Astrocyte (in vitro differentiated cells and primary cell): ENCODE measurements around the gene GDF10. TPM values are rescaled to one million over a fixed set of nuclear protein-coding genes. Genes with fewer than 3 reads are reported as not detected.

ENCODE experiments used
- DNase-seq: peaks from one replicate; pipeline ENCODE4 v3.0.0-alpha.2; 2010; ENCODE audit warnings: low read depth
- FAIRE-seq: peaks from 2 replicates; lab custom pipeline; 2011; peaks lifted over from hg19 to GRCh38; lab: Jason Lieb, UNC
- H2AFZ ChIP-seq: 2 replicates; pipeline ENCODE4 v1.6.0; 2012; ENCODE audit warnings: low read depth, low read length, inconsistent platforms
- H3K27ac ChIP-seq: 2 replicates; pipeline ENCODE4 v1.5.1; 2011; ENCODE audit warnings: low read depth, low read length, inconsistent platforms
- H3K27me3 ChIP-seq: 2 replicates; pipeline ENCODE4 v1.6.0; 2011; ENCODE audit warnings: low read length, inconsistent platforms; ENCODE audit not compliant: insufficient read depth
- H3K36me3 ChIP-seq: 2 replicates; pipeline ENCODE4 v1.5.1; 2011; ENCODE audit warnings: low read length, inconsistent platforms; ENCODE audit not compliant: insufficient read depth
- H3K4me1 ChIP-seq: 2 replicates; pipeline ENCODE4 v1.5.1; 2011; ENCODE audit warnings: low read length, inconsistent platforms; ENCODE audit not compliant: insufficient read depth
- H3K4me2 ChIP-seq: 2 replicates; pipeline ENCODE4 v1.6.0; 2012; ENCODE audit warnings: low read length, inconsistent platforms
- H3K4me3 ChIP-seq: 2 replicates; pipeline ENCODE4 v1.5.1; 2011; ENCODE audit warnings: low read depth, mild to moderate bottlenecking, low read length, inconsistent platforms; ENCODE audit not compliant: insufficient read depth
- H3K79me2 ChIP-seq: 2 replicates; pipeline ENCODE4 v1.6.0; 2012; ENCODE audit warnings: mild to moderate bottlenecking, low read length, inconsistent platforms; ENCODE audit not compliant: insufficient read depth
- H3K9ac ChIP-seq: 2 replicates; pipeline ENCODE4 v1.6.0; 2012; ENCODE audit warnings: mild to moderate bottlenecking, low read length, inconsistent platforms
- H3K9me3 ChIP-seq: 2 replicates; pipeline ENCODE4 v1.5.1; 2012; ENCODE audit warnings: low read depth, mild to moderate bottlenecking, low read length, inconsistent platforms; ENCODE audit not compliant: insufficient read depth
- H4K20me1 ChIP-seq: 2 replicates; pipeline ENCODE4 v1.6.0; 2012; ENCODE audit warnings: low read length, inconsistent platforms; ENCODE audit not compliant: insufficient read depth
- H3K27ac Mint-ChIP-seq: one replicate; pipeline ENCODE4 v1.8.0; 2021; ENCODE audit warnings: mild to moderate bottlenecking, mixed read lengths; ENCODE audit not compliant: unreplicated experiment
- H3K27me3 Mint-ChIP-seq: one replicate; pipeline ENCODE4 v1.8.0; 2021; ENCODE audit warnings: low read depth, mixed read lengths; ENCODE audit not compliant: unreplicated experiment
- H3K36me3 Mint-ChIP-seq: one replicate; pipeline ENCODE4 v1.8.0; 2021; ENCODE audit warnings: low read depth, mixed read lengths; ENCODE audit not compliant: unreplicated experiment
- H3K4me1 Mint-ChIP-seq: one replicate; pipeline ENCODE4 v1.8.0; 2021; ENCODE audit warnings: low read depth, mixed read lengths; ENCODE audit not compliant: unreplicated experiment
- H3K4me3 Mint-ChIP-seq: one replicate; pipeline ENCODE4 v1.8.0; 2021; ENCODE audit warnings: mild to moderate bottlenecking, moderate library complexity, mixed read lengths; ENCODE audit not compliant: unreplicated experiment
- H3K9me3 Mint-ChIP-seq: one replicate; pipeline ENCODE4 v1.8.0; 2021; ENCODE audit warnings: mild to moderate bottlenecking, mixed read lengths; ENCODE audit not compliant: unreplicated experiment
- CTCF ChIP-seq: IDR thresholded peaks from 2 replicates; pipeline ENCODE4 v1.5.1; 2011; ENCODE audit warnings: low read depth, mild to moderate bottlenecking, inconsistent platforms, low read length, moderate library complexity; ENCODE audit not compliant: insufficient read depth
- EZH2 ChIP-seq: IDR thresholded peaks from 2 replicates; pipeline ENCODE4 v1.6.1; 2012; ENCODE audit warnings: mild to moderate bottlenecking, low read length, inconsistent platforms; ENCODE audit not compliant: insufficient read depth
- total RNA-seq: library from RNA; stranded (reverse); gene quantifications from 2 replicates; pipeline ENCODE4 v1.2.1, GENCODE V29; 2021

GDF10 gene
- total RNA-seq, 1 donor from 2014 or later: 2.2 TPM

DNA sequence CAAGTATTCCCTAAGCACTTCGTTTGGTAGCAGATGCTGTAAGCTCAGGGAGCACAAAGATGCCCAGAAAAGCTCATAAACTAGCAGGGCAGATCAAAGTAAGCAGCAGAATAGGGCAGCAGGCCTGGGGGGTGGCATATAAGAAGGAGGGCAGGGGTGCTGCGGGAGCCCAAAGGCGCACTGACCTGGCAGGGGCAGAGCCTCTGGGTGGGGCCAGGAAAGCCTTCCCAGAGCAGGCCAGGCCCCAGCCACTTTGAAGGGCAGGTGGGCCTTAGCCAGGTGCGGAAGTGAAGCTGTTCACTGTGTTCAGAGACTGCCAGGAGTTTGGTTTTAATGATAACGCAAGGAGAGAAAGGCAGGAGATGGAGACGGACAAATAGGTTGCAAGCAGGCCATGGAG, 3.9 kb downstream of the GDF10 start:
- no peak for FAIRE-seq
- H3K27me3 Mint-ChIP-seq: peaks cover 79% of the 10 kb centered on the region
- H3K27me3 ChIP-seq: peaks cover 32% of the 10 kb centered on the region

GRCh38 chr10:47305566-47305965, 5.6 kb downstream of the GDF10 start:
- Histone ChIP-seq H2AFZ (no peak overlapping the region), H3K36me3 (no peaks in the 10 kb centered on the region), H3K4me1 (no peaks in the 10 kb centered on the region), H3K27ac (no peak overlapping the region), H3K4me3 (no peak overlapping the region), H3K4me2 (no peak overlapping the region), H3K27me3 (peaks cover 24% of the 10 kb centered on the region), H4K20me1 (no peaks in the 10 kb centered on the region), H3K9ac (no peak overlapping the region), H3K9me3 (no peaks in the 10 kb centered on the region), H3K79me2 (no peaks in the 10 kb centered on the region)
- FAIRE-seq: no peak
- H3K36me3 Mint-ChIP-seq: no peaks in the 10 kb centered on the region
- no peak overlapping the region for H3K4me3 Mint-ChIP-seq
- H3K27ac Mint-ChIP-seq: no peak overlapping the region
- peaks cover 2% of the 10 kb centered on the region for H3K4me1 Mint-ChIP-seq
- no peaks in the 10 kb centered on the region for H3K9me3 Mint-ChIP-seq
- DNase-seq: no peak
- TF ChIP-seq CTCF (no peak), EZH2 (no peak)
- H3K27me3 Mint-ChIP-seq: peaks cover 78% of the 10 kb centered on the region

More for the DNA sequence above, 3.9 kb downstream of the GDF10 start:
- no peak for DNase-seq
- no peaks in the 10 kb centered on the region for H4K20me1 ChIP-seq
- no peaks in the 10 kb centered on the region for H3K9me3 Mint-ChIP-seq
- no peaks in the 10 kb centered on the region for H3K36me3 ChIP-seq
- H3K4me1 Mint-ChIP-seq: peaks cover 2% of the 10 kb centered on the region
- no peak overlapping the region for H3K4me3 Mint-ChIP-seq
- H3K9me3 ChIP-seq: no peaks in the 10 kb centered on the region
- H3K27ac Mint-ChIP-seq: no peak overlapping the region
- TF ChIP-seq CTCF (no peak), EZH2 (no peak)
- no peak overlapping the region for H3K4me2 ChIP-seq
- H2AFZ ChIP-seq: no peak overlapping the region
- no peak overlapping the region for H3K9ac ChIP-seq
- H3K4me1 ChIP-seq: peaks cover 2% of the 10 kb centered on the region
- no peaks in the 10 kb centered on the region for H3K36me3 Mint-ChIP-seq
- no peak overlapping the region for H3K4me3 ChIP-seq
- H3K79me2 ChIP-seq: no peaks in the 10 kb centered on the region
- H3K27ac ChIP-seq: no peak overlapping the region

- H3K36me3 ChIP-seq: no peaks in the 10 kb centered on the region
- Mint-ChIP-seq H3K36me3 (no peaks in the 10 kb centered on the region), H3K9me3 (no peaks in the 10 kb centered on the region), H3K4me1 (peaks cover under 1% of the 10 kb centered on the region), H3K27me3 (peaks cover 72% of the 10 kb centered on the region), H3K27ac (no peak overlapping the region), H3K4me3 (no peak overlapping the region)
- H2AFZ ChIP-seq: no peak overlapping the region
- DNase-seq (no peak), FAIRE-seq (no peak)
- H3K9me3 ChIP-seq: no peaks in the 10 kb centered on the region
- no peak overlapping the region for H3K9ac ChIP-seq
- H3K4me1 ChIP-seq: no peaks in the 10 kb centered on the region
- H4K20me1 ChIP-seq: no peaks in the 10 kb centered on the region
- no peak overlapping the region for H3K27ac ChIP-seq
- H3K4me2 ChIP-seq: no peak overlapping the region
- peaks cover 20% of the 10 kb centered on the region for H3K27me3 ChIP-seq
- no peak overlapping the region for H3K4me3 ChIP-seq
- TF ChIP-seq CTCF (no peak), EZH2 (no peak)
- no peaks in the 10 kb centered on the region for H3K79me2 ChIP-seq
Measured at GRCh38 chr10:47306387-47307210, 6.6 kb downstream of the GDF10 start.
